ENCODE results near the gene CDK13.

Gene CDK13

DNA sequence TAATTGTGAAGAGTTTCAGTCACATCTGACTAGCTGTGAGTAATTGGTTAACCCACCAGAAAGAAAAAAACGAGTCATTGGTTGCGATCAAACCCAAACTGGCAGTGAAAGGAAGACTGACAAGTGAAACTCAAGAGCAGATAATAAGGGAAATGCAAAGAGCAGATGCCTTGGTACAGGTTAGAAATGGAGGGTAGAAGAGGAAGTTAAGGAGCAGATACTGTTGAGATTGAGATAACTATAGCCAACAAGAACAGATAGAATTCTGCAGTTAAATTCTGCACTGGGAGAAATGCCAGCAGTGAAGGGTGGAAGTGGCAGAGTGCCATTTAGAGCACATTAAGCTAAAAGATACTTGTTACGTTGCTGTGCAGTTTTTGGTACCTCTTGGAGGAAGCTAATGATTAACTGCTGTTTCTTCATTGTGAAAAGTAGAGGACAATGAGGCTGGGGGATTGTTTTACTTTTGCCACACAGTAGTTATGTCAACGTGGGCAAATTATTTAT lies 65.8 kb downstream of the CDK13 start:
- peak; percentile 92 to 93 for DNase-seq

DNA sequence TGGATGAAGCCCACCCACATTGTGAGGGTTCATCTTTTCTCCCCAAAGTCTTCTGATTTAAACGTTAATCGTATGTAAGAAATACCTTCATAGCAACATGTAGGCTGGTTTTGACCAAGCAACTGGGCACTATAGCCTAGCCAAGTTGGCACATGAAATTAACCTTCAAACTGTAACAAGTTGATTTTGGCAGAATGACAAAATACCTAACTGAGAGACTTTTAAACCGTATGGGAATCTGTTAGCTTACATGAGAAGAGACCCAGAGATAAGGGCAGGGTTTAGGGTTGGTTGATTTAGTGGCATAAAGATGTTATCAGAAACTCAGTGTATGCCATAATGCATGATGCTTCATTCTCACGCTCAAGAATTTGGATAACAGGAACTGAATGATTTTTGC lies 69.5 kb downstream of the CDK13 start:
- no peak for DNase-seq

DNA sequence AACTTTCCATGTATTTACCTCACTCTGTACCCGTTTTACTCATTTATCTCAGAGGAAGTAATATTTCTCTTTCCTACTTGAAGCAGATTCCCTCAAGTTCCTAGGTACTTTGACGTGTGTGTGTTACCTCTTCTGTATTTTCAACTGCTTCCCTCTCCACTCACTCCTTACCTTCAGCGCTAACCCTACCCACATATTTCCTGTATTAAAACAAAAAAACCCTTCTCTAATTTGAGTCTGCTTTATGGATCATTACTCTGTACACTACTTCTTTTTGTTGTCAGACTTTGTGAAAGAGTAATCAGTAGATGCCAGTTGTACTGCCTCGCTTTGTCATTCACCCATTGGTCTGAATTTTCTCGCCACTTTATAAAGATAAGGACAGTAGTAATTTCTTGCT lies 74.0 kb downstream of the CDK13 start:
- no peak for DNase-seq

DNA sequence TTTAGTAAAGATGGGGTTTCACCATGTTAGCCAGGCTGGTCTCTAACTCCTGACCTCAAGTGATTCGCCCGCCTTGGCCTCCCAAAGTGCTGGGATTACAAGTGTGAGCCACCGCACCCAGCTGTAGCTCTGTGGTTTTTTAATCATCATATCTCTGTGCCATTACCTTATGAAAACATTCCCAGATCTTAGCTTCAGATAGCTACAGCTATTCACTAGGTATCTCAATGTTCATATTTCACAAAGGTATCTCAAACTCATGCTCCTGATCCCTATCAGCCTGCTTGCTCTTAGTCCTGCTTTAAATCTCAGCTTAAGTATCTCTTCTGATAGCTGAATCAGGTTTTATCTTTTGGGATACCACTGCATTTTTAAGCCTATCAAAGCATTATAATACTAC lies 74.8 kb downstream of the CDK13 start:
- no peak for DNase-seq

DNA sequence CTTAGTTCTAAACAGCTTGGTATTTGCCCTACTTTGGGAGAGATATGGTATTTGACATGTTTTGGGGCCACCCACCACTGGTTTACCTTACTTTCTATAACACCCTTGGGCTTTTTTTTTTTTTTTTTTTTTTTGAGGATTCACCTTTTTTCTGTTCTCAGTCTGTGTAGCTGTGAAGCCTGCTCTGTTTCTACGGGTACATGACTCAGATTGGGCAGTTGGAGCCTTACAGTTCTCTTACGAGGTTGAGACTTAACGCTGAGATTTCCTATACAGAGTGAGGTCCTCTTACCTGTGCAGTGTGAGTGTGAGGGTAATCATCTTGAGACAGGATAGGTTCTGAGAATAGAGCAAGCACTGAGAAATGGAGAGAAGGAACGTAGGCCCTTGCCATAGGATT lies 77.5 kb downstream of the CDK13 start:
- no peak for DNase-seq

DNA sequence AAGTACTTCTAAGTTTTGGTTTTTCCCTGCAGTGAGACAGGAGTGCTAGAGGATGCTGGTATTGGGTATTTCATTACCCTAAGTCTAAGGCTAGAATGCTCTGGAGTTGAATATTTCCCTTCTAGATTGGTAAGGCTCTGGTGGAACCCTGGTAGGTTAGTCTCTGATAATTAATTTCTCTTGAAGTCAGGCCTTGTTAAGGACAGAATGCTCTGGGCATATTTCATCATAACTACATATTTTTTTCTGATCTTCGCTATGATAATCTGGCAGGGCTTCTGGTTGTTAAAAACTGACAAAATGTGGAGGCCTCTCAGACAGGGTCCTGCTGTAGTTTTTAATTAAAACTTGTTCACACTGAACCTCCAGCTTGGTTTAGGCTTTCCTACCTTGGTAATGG lies 83.8 kb downstream of the CDK13 start:
- DNase-seq, result no peak

DNA sequence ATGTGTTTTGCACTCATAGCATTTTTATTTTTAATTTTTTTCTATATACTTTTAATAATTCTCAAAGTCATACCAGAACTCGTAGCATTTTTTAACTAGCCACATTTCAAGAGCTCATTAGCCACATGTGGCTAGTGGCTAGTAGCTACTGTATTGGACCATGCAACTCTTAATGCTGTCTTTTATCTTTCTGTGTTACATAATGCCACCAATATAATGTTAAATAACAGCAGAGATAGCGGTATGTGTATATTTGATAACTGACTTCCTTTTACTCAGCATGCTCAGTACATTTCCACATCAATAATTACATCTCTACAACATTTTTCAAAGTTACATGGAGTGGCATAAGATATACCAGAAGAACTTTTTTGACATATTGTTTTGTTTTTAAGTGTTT lies 91.4 kb downstream of the CDK13 start:
- DNase-seq, result no peak

DNA sequence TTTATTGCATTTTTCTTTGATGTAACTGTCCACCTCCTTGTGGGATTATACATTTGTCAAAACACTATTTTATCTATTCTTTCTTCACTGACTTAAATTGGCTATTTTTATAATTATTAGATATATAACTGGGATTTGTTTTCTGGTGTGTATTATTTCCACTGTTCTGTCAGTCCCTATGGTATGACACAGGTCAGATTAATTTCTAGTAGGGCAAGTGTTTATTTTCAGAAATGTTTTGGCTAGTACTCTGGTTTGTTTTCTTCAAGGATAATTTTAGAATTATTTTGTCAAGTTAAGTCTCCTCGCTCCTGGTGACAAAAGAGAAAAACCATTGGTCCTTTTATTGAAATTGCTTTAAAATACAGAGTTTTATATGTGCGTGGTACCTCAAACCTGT lies 93.1 kb downstream of the CDK13 start:
- DNase-seq, result no peak

DNA sequence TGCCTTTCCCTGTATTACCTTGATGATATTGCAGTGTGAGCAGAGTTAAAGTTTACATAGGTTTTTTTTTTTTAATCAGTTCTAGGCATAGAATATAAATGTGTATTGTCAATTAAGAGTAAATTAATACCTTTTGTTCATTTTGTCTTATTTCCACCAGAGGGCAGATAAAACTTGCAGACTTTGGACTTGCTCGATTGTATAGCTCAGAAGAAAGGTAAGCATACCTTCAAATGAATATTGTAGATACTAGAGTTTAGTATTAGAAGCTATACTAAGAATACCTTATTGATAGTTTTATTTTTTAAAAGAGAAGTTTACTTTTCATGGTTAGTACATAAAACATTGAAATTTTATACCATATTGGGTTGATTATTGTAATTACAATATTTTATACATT lies 97.6 kb downstream of the CDK13 start:
- DNase-seq, result peak; percentile 52 to 63

DNA sequence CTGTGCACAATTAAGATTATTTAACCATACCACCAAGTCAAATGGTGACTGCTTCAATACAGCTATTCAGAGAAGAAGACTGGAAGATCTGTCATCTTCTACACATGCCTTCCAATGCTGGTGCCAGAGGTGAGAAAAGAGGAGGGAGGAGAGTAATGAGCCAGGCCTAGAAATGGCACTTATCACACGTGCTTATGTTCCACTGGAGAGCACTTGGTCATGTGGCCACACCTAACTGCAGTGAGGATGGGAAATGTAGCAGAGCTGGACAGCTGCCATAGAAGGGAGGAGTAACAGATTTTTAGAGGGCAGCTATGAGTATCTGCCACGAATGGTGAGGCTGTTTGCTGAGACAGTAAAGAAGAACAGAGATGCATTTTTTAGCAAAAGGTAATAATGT lies 107.2 kb downstream of the CDK13 start:
- DNase-seq, result no peak

DNA sequence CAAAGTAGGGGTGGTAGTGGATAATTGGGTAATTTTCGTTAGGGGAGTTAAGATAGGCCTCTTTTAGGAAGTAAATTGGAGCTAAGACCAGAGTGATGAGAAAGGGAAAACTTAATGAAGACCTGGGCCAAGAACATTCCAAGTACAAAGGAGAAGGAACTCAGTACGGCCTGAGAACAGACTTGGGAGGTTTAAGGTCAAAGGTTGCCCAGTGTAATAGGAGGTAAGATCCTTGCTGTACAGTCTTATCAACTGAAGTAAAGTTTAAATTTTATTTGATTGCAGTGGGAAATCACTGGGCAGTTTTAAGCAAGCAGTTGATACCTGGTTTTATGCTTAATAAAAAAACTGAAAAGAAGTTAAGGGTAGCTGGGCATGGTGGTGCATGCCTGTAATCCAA lies 108.0 kb downstream of the CDK13 start:
- DNase-seq, result no peak

DNA sequence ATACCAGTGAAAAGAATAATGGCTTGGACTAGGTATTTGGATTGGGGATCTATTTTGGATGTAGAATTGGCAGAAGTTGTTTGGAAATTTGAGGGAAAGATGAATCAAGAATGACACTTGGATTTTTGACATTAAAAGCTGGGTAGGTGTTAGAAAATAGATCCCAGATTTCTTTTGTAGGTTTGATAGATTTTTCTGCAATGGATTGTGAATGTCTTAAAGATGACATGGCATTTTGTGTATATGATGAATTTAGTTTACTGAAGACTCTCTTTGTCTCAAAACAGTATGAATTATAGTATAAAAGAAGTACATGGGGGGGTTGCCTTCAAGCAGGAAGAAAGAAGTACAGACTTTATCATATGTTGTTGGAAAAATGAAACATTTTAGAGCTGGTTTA lies 108.6 kb downstream of the CDK13 start:
- no peak for DNase-seq

DNA sequence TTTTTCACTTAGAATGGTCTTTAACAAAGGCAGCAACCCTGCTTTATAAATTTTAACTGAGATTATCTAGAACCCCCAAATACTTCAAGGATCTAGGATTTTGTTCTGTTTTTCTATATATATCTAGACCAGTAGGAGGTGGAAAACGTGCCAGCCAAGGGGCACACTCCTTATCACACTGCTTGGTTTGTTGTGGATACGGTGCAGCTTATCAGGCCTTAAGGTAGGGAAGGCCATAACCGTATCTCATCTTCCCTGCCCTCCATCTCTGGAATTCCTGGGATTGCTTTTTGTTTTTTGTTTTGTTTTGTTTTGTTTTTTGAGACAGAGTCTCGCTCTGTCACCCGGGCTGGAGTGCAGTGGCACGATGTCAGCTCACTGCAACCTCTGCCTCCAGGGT lies 109.0 kb downstream of the CDK13 start:
- DNase-seq, result no peak

DNA sequence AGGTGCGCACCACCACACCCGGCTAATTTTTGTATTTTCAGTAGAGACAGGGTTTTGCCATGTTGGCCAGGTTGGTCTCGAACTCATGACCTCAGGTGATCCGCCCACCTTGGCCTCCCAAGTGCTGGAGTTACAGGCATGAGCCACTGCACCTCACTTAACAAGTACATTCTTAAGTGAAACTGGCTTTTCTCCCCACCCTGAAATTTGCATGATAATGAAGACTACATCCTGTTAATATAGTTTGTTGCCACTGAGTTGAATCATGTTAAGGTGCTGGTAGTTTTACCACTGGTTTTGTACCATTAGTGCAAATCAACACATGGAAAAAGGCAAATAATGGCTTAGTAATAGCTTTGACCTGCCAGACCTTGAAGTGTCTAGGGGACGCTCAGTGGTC lies 122.2 kb downstream of the CDK13 start:
- DNase-seq, result no peak

DNA sequence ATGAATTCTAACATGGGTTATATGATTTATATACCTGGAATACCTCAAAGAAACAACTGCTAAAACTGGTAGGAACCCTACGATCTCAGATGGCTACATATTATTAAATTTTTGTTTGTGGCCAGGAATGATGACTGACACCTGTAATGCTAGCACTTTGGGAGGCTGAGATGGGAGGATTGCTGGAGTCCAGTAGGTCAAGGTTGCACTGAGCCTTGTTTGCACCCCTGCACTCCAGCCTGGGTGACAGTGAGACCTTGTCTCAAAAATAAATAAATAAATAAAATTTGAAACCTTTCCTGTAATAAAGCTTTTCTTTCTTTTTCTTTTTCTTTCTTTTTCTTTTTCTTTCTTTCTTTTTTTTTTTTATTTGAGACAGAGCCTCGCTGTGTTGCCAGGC lies 123.2 kb downstream of the CDK13 start:
- no peak for DNase-seq

DNA sequence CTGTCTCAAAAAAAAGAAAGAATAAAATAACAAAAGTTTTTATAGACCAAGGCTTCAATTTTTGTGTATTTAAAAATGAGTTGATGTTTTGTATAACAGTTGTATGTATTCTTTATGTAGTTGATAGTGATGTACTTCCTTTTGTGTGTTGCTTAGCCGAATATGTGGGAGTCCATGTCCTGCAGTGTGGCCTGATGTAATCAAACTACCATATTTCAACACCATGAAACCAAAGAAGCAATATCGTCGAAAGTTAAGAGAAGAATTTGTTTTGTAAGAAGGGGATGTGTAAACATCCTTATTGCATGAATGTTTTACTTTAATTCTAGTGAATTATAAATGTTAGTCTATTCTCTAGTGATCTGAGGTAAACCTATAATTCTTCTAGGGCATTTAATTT lies 127.8 kb downstream of the CDK13 start:
- no peak for DNase-seq

DNA sequence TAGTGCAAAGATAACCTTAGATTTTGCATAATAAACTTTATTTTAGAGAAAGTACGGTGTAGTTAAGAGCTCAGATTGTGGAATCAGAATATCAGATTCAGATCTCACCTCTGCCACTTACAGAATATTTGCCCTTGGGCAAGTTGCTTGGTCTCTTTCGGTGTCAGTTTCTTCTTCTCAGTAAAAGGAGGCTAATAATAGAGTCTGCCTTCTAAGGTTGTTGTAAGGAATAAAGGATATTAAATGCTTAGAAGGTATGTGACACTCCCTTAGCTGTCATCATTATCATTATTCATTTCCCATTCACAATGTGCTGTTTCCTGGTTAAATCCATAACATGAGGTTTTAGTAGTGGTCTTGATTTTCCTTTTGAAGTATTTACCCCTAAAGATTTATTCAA lies 142.1 kb downstream of the CDK13 start:
- DNase-seq, result no peak

DNA sequence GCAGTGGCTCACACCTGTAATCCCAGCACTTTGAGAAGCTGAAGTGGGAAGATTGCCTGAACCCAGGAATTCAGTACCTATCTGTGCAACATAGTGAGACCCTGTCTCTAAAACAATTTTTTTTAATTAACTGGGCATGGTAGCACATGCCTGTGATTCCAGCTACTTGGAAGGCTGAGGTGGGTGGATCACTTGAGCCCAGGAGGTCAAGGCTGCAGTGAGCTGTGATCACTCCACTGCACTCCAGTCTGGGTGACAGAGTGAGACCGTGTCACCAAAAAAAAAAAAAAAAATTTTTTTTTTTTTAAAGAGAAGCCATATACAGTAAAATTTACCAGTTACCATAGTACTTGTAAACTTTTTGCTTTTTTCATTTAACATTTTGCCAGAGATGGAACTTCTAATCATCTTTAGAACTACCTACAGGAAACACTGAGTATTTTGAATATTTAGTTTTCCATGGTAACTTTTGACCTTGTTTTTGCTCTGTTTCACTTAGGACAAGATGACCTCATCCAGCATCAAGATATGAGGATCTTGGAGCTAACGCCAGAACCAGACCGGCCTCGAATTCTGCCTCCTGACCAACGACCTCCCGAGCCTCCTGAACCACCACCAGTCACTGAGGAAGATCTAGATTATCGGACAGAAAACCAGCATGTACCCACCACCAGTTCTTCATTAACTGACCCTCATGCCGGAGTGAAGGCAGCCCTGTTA lies 143.7 kb downstream of the CDK13 start:
- DNase-seq, result no peak

DNA sequence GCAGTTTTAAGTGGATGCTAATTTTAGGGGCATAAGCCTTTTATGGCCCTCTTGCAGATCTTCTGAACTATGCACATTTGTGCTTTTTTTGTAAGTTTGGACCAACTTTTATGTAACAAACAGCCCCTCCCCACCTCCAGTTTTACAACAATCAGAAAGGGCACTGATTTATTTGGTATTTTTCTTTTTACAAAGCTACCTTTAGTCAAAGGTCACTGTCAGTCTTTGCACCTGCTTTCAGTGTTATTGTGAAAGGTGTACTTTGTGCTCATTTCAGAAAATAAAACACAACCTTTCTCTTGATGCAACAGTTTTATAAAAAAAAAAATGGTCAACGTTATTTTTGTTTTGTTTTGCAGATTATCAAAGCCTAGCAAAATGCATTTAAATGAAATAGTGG lies 145.2 kb downstream of the CDK13 start:
- no peak for DNase-seq

DNA sequence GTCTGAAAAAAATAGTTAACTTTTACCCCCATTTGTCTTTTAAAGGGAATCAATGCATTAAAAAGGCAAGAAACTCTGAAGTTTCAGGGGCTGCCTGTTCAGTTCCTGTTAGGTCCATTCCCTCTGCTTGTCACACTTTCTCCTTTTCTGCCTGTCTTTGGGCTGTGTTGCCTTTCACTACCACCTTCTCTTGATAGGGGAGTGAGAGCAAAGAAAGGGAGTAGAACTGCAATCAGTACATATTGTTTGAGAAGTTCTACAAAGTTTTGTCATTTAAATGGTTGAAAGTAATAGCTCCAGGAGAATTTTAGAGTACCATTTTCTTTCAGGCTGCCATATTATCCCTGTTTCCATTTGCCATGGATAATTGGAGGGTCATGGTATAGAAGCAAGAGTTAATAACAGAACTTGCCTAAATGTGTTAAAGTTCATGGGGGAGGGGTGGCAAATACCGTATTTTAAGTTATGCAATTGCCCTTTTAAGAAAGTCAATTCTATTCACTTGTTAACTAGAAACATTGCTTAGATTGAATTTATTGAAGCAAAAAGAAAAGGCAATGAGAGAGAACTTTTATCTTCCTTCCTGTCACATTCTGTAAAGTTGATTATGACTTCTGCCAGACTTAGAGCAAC lies 145.8 kb downstream of the CDK13 start:
- no peak for DNase-seq

DNA sequence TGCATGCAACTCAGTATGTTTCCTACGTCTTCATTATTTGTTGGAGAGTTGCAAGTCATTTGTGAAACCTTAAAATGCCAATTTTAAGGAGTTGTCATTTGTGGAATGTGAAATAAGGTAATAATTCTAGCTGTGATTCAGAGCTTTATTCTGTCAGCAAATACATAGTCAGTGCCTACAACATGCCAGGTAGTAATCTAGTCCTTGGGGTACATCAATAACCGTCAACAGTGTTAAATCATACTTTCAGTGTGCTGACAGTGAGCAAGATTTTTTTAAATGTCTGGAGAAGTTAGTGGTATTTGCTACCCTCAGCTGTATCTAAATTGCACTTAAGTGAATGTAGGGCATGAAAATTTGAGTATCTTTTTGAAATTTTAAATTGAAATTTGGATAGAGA lies 147.7 kb downstream of the CDK13 start:
- DNase-seq, result no peak

DNA sequence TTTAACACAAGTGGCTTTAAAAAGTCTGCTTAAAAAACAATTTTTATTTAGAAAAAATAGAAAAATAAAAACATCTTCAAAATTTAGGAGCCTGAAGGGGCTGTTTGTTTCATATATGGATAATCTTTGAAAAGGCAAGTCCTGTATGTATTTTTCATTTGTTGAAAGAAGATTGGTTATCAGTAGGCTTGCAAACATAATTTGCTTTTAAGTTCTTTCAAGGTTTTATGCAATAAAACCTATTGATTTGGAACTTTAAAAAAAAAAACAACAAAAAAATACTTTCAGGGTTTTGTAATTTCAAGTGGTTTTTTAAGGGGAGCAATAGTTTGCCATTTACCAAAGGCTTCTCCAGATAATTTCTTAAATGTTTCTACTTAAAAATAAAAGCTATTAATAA lies 148.8 kb downstream of the CDK13 start:
- no peak for DNase-seq

DNA sequence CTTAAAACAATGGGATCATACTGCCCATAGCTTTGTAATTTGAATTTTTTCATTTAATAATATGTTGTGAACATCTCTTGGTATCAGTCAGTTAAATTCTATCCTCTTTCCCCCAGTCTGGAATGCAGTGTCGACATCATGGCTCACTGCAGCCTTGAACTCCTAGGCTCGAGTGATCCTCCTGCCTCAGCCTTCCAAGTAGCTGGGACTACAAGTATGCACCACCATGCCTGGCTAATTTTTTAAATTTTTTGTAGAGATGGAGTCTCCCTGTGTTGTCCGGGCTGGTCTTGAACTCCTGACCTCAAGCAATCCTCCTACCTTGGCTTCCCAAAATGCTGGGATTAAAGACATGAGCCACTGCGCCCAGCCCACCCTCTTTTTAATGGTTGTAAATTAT lies 149.8 kb downstream of the CDK13 start:
- no peak for DNase-seq

DNA sequence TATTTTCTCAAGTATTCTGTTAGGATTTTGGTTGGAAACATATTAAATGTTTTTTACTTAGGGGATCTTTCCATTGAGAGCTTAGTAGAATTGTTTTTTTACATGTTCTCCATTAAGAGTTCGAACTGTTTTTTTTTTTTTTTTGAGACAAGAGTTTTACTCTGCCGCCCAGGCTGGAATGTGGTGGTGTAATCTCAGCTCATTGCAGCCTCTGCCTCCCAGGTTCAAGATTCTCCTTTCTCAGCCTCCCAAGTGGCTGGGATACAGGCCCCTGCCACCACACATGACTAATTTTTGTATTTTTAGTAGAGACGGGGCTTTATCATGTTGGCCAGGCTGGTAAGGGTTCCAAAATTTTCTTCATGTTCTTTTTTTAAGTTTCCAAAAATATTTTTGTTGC lies 151.1 kb downstream of the CDK13 start:
- no peak for DNase-seq

DNA sequence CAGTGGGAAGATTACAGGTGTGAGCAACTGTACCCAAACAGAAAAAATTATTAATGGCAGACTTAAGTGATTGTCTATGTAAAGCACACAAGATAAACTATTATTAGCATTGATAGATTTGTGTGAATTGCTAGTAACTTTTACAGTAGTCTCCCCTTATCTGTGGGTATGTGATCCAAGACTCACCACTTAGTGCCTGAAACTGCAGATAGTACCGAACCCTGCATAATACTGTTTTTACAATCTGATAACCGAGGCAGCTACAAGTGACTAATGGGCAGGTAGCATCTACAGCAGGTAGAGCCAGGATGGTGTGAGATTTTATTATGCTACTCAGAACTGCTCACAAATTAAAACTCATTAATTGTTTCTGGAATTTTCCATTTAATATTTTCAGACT lies 152.8 kb downstream of the CDK13 start:
- no peak for DNase-seq

All from Kasumi-1 (cell line).